HTERT RPE-1 (cell line): Measurements from ENCODE around the gene ZNF385B.

ENCODE experiments used
- in situ Hi-C: fragments of 300-500 bp; cut with MboI; formaldehyde crosslinking; loops from 4 replicates; pipeline ENCODE4 v1.14.3; 2020; ENCODE audit warnings: low sequenced_read_pairs

The ZNF385B gene

GRCh38 chr2:179559108-179559806 is 302.2 kb downstream of the ZNF385B start:
- in situ Hi-C loops: no loop called here

GRCh38 chr2:179558010-179558934 is 303.1 kb downstream of the ZNF385B start:
- in situ Hi-C loops: no loop called here

GRCh38 chr2:179556425-179556824 is 305.0 kb downstream of the ZNF385B start:
- in situ Hi-C loops: no loop called here

GRCh38 chr2:179555691-179556283 is 305.6 kb downstream of the ZNF385B start:
- in situ Hi-C loops: no loop called here

- in situ Hi-C loops: no loop called here
Observed at GRCh38 chr2:179554639-179555386, 306.6 kb downstream of the ZNF385B start.

GRCh38 chr2:179553382-179553781 is 308.0 kb downstream of the ZNF385B start:
- in situ Hi-C loops: no loop called here

- in situ Hi-C loops: no loop called here
Observed at GRCh38 chr2:179551539-179552045, 309.8 kb downstream of the ZNF385B start.

- in situ Hi-C loops: no loop called here
Observed at GRCh38 chr2:179550849-179551248, 310.6 kb downstream of the ZNF385B start.

- in situ Hi-C loops: no loop called here
Observed at GRCh38 chr2:179550214-179550613, 311.2 kb downstream of the ZNF385B start.

- in situ Hi-C loops: no loop called here
Observed at GRCh38 chr2:179546656-179547055, 314.8 kb downstream of the ZNF385B start.

GRCh38 chr2:179545024-179545423 is 316.4 kb downstream of the ZNF385B start:
- in situ Hi-C loops: no loop called here

GRCh38 chr2:179543361-179543901 is 318.0 kb downstream of the ZNF385B start:
- in situ Hi-C loops: no loop called here

- in situ Hi-C loops: no loop called here
Observed at GRCh38 chr2:179541586-179541985, 319.8 kb downstream of the ZNF385B start.

- in situ Hi-C loops: no loop called here
Observed at GRCh38 chr2:179539124-179539511, 322.3 kb downstream of the ZNF385B start.

GRCh38 chr2:179538406-179539123 is 322.8 kb downstream of the ZNF385B start:
- in situ Hi-C loops: no loop called here

- in situ Hi-C loops: no loop called here
Observed at GRCh38 chr2:179536185-179536584, 325.2 kb downstream of the ZNF385B start.

GRCh38 chr2:179533875-179534274 is 327.5 kb downstream of the ZNF385B start:
- in situ Hi-C loops: no loop called here

- in situ Hi-C loops: no loop called here
Observed at GRCh38 chr2:179532863-179533278, 328.5 kb downstream of the ZNF385B start.

- in situ Hi-C loops: no loop called here
Observed at GRCh38 chr2:179528576-179529069, 332.8 kb downstream of the ZNF385B start.

GRCh38 chr2:179525340-179525739 is 336.1 kb downstream of the ZNF385B start:
- in situ Hi-C loops: no loop called here
